Spleen (tissue), 11 donors: ENCODE data around the gene NTRK2. TPM values are rescaled to one million over a fixed set of nuclear protein-coding genes. Genes with fewer than 3 reads are reported as not detected.

Experiments
- DNase-seq: peaks from one replicate; pipeline ENCODE4 v3.0.0-alpha.2; 2020
- H3K27ac ChIP-seq, 8 donors: fragments of 200-600 bp; sonication (generic) in 7 of 8; 1 replicate in 4 of 8; 2 replicates in 4 of 8; pipeline versions ENCODE4 v1.5.0 to v1.8.0; 2016 to 2021; ENCODE audit warnings: inconsistent platforms in 4 of 8, mild to moderate bottlenecking in 4 of 8, moderate library complexity in 1 of 8
- H3K27me3 ChIP-seq, 7 donors: fragments of 200-600 bp; sonication (generic) in 6 of 7; replicated peaks in 1 of 7; 1 replicate in 4 of 7; 2 replicates in 3 of 7; pipeline versions ENCODE4 v1.5.0 to v1.8.0; 2016 to 2021; ENCODE audit warnings: inconsistent platforms in 3 of 7, mild to moderate bottlenecking in 1 of 7
- H3K36me3 ChIP-seq, 6 donors: fragments of 200-600 bp; sonication (generic) in 5 of 6; 1 replicate in 4 of 6; 2 replicates in 2 of 6; pipeline versions ENCODE4 v1.5.0 to v1.8.0; 2016 to 2021; ENCODE audit warnings: inconsistent platforms in 2 of 6
- H3K4me1 ChIP-seq, 6 donors: fragments of 200-600 bp; sonication (generic) in 5 of 6; 1 replicate in 3 of 6; 2 replicates in 3 of 6; pipeline versions ENCODE4 v1.5.0 to v1.8.0; 2016 to 2021; ENCODE audit warnings: inconsistent platforms in 3 of 6
- H3K4me3 ChIP-seq, 8 donors: fragments of 200-600 bp; sonication (generic) in 7 of 8; 1 replicate in 4 of 8; 2 replicates in 4 of 8; pipeline versions ENCODE4 v1.5.0 to v1.8.0; 2016 to 2021; ENCODE audit warnings: inconsistent platforms in 4 of 8, mild to moderate bottlenecking in 4 of 8, moderate library complexity in 2 of 8
- H3K9me3 ChIP-seq, 8 donors: fragments of 200-600 bp; sonication (generic) in 7 of 8; 1 replicate in 4 of 8; 2 replicates in 4 of 8; pipeline versions ENCODE4 v1.5.0 to v1.8.0; 2016 to 2021; ENCODE audit warnings: inconsistent platforms in 4 of 8
- POLR2A ChIP-seq, 3 donors: fragments of 450-650 bp; IDR thresholded peaks; one replicate each; pipeline ENCODE4 v1.5.1; 2017; ENCODE audit warnings: antibody characterized with exemption in 3 of 3, mild to moderate bottlenecking in 1 of 3
- POLR2AphosphoS5 ChIP-seq, 3 donors: sonication (generic); formaldehyde crosslinking; IDR thresholded peaks; one replicate each; pipeline ENCODE4 v1.5.1; 2017; ENCODE audit warnings: antibody characterized with exemption in 3 of 3
- WGBS, 5 donors: extraction: QIAGEN DNeasy Blood & Tissue Kit in 3 of 5; methylation state at CpG; one replicate each; pipeline versions ENCODE4 v1.1.5 to v1.1.7; 2013 to 2018; 5-methylcytosine and 5-hydroxymethylcytosine counted together
- intact Hi-C: fragments of 100-400 bp; cut with DNase I; formaldehyde crosslinking; loops from one replicate; pipeline ENCODE4 v1.15.0; 2023; ENCODE audit warnings: low total_unique reads
- polyA plus RNA-seq, 3 donors: library from polyadenylated mRNA; stranded (reverse); fragments of 200-250 nt; gene quantifications; one replicate each; pipeline ENCODE4 v1.2.1, GENCODE V29; 2013
- total RNA-seq, 7 donors: library from RNA; depleted of rRNA in 3 of 7; stranded (reverse); fragments of >200 nt in 3 of 7; fragmentation: NEBNext Ultra II Directional in 4 of 7; extraction: Animal tissue kit (Norgen Biotek cat#: 25700) in 4 of 7; gene quantifications; one replicate each; pipeline versions ENCODE4 v1.1.0 to v1.2.1, GENCODE V29; 2016 to 2021
- TF ChIP-seq, protein P1 (sequence below), 11 experiments: fragments of 200-600 bp in 7 of 11; fragments of 450-650 bp in 4 of 11; sonication (generic) in 4 of 11; IDR thresholded peaks in 8 of 11; conservative IDR thresholded peaks in 3 of 11; 1 replicate in 7 of 11; 2 replicates in 4 of 11; pipeline versions ENCODE4 v1.4.0 to v1.8.0; 2016 to 2021; ENCODE audit warnings: antibody characterized with exemption in 11 of 11, inconsistent platforms in 4 of 11, mild to moderate bottlenecking in 1 of 11
- donor health status: healthy with polysubstance abuse.
- donor health status: DM: no; HTN: no; CAD: no; lungs with moderate emphysema.
- donor health status: DM: no; HTN: no; CAD: no.
- donor health status: Bipolar disorder and iron deficiency.
- donor health status: healthy.
- donor health status: DM: no; HTN: no; CAD: no.
- donor health status: DM: yes; HTN: yes; CAD: no.

The NTRK2 gene
- total and polyA plus RNA-seq, 10 donors, result 0.63 to 22.7 (median 8.9) TPM

DNA sequence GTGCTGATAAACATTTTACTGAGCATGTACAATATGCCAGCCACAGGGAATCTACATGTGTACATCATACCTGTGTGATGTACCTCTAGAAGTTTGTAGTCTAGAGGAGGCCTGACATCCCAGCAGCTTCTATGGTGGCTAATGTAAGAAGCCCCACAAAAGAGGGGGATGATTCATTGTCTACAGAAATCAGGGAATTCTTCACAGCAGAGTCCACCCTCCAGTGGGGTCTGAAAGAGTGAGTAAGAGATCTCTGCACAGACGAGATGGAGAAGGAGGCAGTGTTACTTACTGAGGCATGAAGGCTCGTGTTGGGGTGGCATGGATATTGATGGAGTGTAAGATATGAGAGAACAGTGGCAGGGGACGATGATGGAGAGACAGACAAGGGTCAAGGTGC is 103.0 kb downstream of the NTRK2 start:
- intact Hi-C loops, result no loop called here
- Histone ChIP-seq H3K36me3 (no peaks in the 10 kb centered on the region), H3K4me3 (no peak overlapping the region), H3K27ac (no peak overlapping the region), H3K27me3 (no peaks in the 10 kb centered on the region), H3K9me3 (no peaks in the 10 kb centered on the region), H3K4me1 (no peaks in the 10 kb centered on the region)
- 79 to 90% (median 84%) methylated on average over 3 of the region's 3 CpGs for WGBS, 5 donors
- TF ChIP-seq POLR2AphosphoS5 (IDR thresholded peaks at IDR 0.05), result no peak
- TF ChIP-seq POLR2A (IDR thresholded peaks at IDR 0.05), result no peak
- TF ChIP-seq, protein P1, sequence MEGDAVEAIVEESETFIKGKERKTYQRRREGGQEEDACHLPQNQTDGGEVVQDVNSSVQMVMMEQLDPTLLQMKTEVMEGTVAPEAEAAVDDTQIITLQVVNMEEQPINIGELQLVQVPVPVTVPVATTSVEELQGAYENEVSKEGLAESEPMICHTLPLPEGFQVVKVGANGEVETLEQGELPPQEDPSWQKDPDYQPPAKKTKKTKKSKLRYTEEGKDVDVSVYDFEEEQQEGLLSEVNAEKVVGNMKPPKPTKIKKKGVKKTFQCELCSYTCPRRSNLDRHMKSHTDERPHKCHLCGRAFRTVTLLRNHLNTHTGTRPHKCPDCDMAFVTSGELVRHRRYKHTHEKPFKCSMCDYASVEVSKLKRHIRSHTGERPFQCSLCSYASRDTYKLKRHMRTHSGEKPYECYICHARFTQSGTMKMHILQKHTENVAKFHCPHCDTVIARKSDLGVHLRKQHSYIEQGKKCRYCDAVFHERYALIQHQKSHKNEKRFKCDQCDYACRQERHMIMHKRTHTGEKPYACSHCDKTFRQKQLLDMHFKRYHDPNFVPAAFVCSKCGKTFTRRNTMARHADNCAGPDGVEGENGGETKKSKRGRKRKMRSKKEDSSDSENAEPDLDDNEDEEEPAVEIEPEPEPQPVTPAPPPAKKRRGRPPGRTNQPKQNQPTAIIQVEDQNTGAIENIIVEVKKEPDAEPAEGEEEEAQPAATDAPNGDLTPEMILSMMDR (IDR thresholded peaks at IDR 0.05 in 8 of 11, conservative IDR thresholded peaks at IDR 0.05 in 3 of 11), result no peak
- no peak for DNase-seq

DNA sequence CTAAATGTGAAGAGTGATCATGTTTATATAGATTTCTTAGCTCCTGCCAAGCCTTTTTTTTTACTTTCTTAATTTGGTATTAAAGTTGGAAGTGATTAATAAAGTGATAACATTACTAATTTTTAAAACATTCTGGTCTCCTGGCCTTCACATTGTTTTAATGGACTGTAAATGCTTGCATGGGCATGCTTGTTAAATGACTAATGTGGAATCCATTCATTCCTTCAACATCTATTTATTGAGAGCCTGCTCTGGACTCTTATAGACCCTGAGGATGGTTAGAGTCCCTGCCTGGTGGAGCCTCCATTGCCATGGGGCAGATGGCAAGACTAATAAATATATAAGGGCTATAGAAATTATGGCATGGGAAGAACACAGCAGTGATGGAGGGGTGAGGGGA is 103.5 kb downstream of the NTRK2 start:
- no peaks in the 10 kb centered on the region for H3K36me3 ChIP-seq
- H3K27me3 ChIP-seq, result no peaks in the 10 kb centered on the region
- H3K4me3 ChIP-seq, result no peak overlapping the region
- intact Hi-C loops, result no loop called here
- H3K9me3 ChIP-seq, result no peaks in the 10 kb centered on the region
- DNase-seq, result no peak
- H3K27ac ChIP-seq, result no peak overlapping the region
- H3K4me1 ChIP-seq, result no peaks in the 10 kb centered on the region
- TF ChIP-seq, protein P1 (IDR thresholded peaks at IDR 0.05 in 8 of 11, conservative IDR thresholded peaks at IDR 0.05 in 3 of 11), result no peak
- TF ChIP-seq POLR2A (IDR thresholded peaks at IDR 0.05), result no peak
- TF ChIP-seq POLR2AphosphoS5 (IDR thresholded peaks at IDR 0.05), result no peak

DNA sequence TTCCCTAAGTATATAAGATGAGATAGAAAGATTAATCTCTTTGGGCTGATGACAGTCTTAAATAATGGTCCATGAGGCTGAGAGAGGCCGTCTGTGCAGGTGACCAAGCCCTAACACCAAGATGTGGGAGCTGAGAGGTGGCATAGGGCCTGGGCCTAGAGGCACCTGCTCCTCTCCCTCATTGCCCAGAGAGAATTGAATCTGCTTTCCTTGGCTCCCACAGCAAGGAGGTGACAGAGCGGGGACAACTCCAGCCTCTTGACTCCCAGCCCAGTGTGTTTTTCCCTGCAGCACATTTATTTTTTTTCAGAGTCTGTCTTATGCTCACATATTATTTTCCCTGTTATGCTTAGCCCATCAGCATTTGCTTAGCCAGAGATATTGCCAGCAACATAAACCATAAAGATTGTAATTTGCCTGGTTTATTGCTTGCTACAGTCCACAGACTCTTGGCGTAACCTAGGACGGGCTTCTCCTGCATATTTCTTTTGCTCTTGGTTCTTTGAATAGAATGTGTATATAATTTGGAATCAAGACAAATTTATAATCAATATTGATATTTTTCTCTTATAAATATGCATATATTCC is 105.6 kb downstream of the NTRK2 start:
- Histone ChIP-seq H3K4me1 (no peaks in the 10 kb centered on the region), H3K4me3 (no peak overlapping the region), H3K27me3 (peaks cover 0 to 5% (median 0%) of the 10 kb centered on the region in 7 donors), H3K27ac (no peak overlapping the region), H3K36me3 (no peaks in the 10 kb centered on the region), H3K9me3 (no peaks in the 10 kb centered on the region)
- intact Hi-C loops, result no loop called here
- WGBS, 5 donors, result 90 to 96% (median 93%) methylated on average over 4 of the region's 4 CpGs
- TF ChIP-seq POLR2AphosphoS5 (IDR thresholded peaks at IDR 0.05) (no peak), POLR2A (IDR thresholded peaks at IDR 0.05) (no peak)
- TF ChIP-seq, protein P1 (IDR thresholded peaks at IDR 0.05 in 8 of 11, conservative IDR thresholded peaks at IDR 0.05 in 3 of 11), result no peak
- DNase-seq, result no peak

DNA sequence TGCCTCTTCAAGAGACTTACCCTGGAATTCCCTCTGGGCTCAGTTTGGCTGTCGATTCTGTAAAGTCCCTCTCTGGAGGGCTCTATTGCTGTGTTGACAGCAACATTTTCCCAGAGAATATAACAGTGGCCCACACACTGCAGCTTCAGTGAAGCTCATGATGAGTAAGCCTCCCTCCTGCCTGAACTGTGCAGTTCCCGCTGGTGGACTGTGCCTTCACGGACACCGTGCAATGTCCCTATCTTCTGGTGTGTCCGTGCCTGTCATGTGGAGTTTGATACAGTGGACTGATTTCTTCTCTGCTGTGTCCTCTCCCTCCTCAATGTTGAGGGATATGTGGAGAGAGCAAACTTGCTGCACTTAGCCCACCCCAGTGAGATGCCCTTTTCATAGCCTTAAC is 109.0 kb downstream of the NTRK2 start:
- TF ChIP-seq POLR2AphosphoS5 (IDR thresholded peaks at IDR 0.05) (no peak), POLR2A (IDR thresholded peaks at IDR 0.05) (no peak)
- TF ChIP-seq, protein P1 (IDR thresholded peaks at IDR 0.05 in 8 of 11, conservative IDR thresholded peaks at IDR 0.05 in 3 of 11), result no peak
- Histone ChIP-seq H3K27ac (no peak overlapping the region), H3K4me3 (no peak overlapping the region), H3K36me3 (no peaks in the 10 kb centered on the region), H3K4me1 (no peaks in the 10 kb centered on the region), H3K9me3 (no peaks in the 10 kb centered on the region), H3K27me3 (peaks cover 0 to 5% (median 0%) of the 10 kb centered on the region in 7 donors)
- intact Hi-C loops, result no loop called here
- no peak for DNase-seq
- WGBS, 5 donors, result 76 to 96% (median 84%) methylated on average over 5 of the region's 5 CpGs
